Esophagus muscularis mucosa (tissue), 3 donors: ENCODE data around the gene MGST2.

Source experiments
- CTCF ChIP-seq, 3 experiments: fragments of 200-600 bp in 2 of 3; fragments of 450-650 bp in 1 of 3; sonication (generic) in 2 of 3; IDR thresholded peaks; one replicate each; pipeline ENCODE4 v1.5.1; 2017 to 2019; ENCODE audit warnings: antibody characterized with exemption in 3 of 3, mild to moderate bottlenecking in 2 of 3, moderate library complexity in 1 of 3
- POLR2A ChIP-seq: fragments of 450-650 bp; IDR thresholded peaks from one replicate; pipeline ENCODE4 v1.6.1; 2017; ENCODE audit warnings: antibody characterized with exemption, moderate library complexity, mild to moderate bottlenecking, low read depth
- POLR2AphosphoS5 ChIP-seq, 2 donors: sonication (generic); formaldehyde crosslinking; IDR thresholded peaks; one replicate each; pipeline ENCODE4 v1.6.1; 2017; ENCODE audit warnings: antibody characterized with exemption in 2 of 2

- TF ChIP-seq POLR2AphosphoS5 (IDR thresholded peaks at IDR 0.05) = no peak
- TF ChIP-seq CTCF (IDR thresholded peaks at IDR 0.05) = no peak
- TF ChIP-seq POLR2A = no peak
Measured at GRCh38 chr4:139685180-139685579, 19.6 kb downstream of the MGST2 start.
